ENCODE measurements around the gene AHCY.

DNA sequence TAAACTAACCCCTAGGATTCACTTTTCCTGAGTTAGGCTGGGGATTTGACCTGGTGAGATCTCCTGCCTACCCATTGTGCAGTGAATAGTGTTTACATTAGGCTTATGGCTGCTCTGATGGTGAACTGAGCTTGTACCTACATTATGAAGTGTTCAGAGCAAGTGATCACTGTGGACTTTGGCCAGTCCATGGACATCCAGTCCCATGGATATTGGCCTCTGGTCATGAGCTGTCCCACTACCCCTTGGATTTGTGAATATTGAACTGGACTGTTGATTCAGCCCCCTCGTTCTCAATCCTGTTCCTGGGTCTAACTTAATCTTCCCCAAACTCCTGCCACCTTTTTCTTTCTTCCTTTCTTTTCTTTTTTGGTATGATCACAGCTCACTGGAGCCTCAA is 48.2 kb downstream of the AHCY start:
- TF ChIP-seq POLR2AphosphoS5 (IDR thresholded peaks at IDR 0.05; ENCODE audit: low read depth, low read length) = no peak
- TF ChIP-seq POLR2A (IDR thresholded peaks at IDR 0.05; ENCODE audit: low read depth, low read length) = no peak
- no peak for TF ChIP-seq TAF1 (IDR thresholded peaks at IDR 0.05; ENCODE audit: borderline replicate concordance, low read depth, low read length)

Measured in GM12892 (cell line).